HL-60/S4 treated with phorbol 12-myristate 13-acetate at 8.2 ng/mL for 4 days and 3 days (cell line): ENCODE data around the gene ZNF107.
"Not testable (repeated sequence)": the region's sequence is repeated elsewhere in the genome, so short reads cannot be mapped to it uniquely, and the experiment has no call there.

ENCODE experiments used
- in situ Hi-C: fragments of 300-500 bp; cut with MboI; formaldehyde crosslinking; loops from 2 replicates; pipeline ENCODE4 v1.15.0; 2022; ENCODE audit warnings: low sequenced_read_pairs

The ZNF107 gene

DNA sequence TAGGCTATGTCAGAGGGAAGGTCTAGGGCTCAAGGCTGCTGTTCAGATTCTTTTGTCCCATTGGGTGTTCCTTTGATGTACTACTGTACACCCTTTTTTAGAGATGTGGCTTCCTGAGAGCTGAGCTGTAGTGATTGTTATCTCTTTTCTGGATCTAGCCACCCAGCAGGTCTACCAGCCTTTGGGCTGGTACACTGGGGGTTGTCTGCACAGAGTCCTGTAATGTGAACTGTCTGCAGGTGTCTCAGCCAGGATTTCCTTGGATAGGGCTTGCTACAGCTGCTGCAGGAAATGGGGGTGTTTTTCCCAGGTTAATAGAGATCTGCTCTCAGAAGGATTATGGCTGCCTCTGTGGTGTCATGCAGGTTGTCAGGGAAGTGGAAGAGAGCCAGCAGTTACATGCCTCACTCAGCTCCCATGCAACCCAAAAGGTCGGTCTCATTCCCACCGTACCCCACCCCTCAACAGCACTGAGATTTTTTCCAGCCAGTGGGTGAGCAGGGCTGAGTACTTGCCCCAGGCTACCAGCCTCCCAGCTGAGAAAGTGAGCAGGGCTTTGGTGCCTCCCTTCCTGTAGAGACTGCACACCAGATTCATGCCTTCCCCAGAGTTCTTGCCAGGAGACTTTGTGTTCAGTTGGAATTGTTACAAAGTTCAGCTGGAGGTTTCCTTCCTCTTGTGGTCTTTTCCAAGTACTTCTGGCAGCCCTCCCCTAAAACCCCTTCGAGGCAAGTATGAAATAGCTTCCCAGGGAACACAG is 63.3 kb downstream of the ZNF107 start:
- in situ Hi-C loops: no loop called here

- in situ Hi-C loops: no loop called here
Measured at GRCh38 chr7:64733550-64734240, 67.8 kb downstream of the ZNF107 start.

DNA sequence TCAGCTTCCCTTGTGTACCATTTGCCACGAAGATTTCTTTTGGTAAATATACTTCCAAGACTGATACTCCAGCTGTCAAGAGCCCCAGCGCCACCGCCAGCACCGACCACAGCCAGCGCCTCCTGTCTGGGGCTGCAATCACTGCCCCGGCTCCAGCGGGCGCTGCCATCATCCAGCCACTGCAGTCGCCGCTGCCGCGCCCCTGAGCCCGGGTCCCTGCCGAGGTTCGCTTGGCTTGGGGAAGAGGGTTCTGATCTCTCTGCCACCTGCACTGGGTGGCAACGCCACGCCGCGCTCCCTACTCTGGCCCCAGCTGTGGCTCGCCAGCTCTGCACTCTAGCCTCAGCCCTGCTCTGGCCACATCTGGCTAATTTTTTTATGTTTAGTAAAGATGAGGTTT is 70.6 kb downstream of the ZNF107 start:
- in situ Hi-C loops: no loop called here

- in situ Hi-C loops: not testable (repeated sequence)
Measured at GRCh38 chr7:64738403-64738802, 72.5 kb downstream of the ZNF107 start.

DNA sequence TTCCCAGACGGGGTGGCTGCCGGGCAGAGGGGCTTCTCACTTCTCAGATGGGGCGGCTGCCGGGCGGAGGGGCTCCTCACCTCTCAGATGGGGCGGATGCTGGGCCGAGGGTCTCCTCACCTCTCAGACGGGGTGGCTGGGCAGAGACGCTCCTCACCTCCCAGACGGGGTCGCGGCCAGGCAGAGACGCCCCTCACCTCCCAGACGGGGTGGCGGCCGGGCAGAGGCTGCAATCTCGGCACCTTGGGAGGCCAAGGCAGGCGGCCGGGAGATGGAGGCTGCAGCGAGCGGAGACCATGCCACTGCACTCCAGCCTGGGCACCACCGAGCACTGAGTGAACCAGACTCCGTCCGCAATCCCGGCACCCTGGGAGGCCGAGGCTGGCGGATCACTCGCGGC is 73.0 kb downstream of the ZNF107 start:
- in situ Hi-C loops: not testable (repeated sequence)

GRCh38 chr7:64744680-64745079 is 78.7 kb downstream of the ZNF107 start:
- in situ Hi-C loops: no loop called here

- in situ Hi-C loops: no loop called here
Measured at GRCh38 chr7:64747802-64748201, 81.9 kb downstream of the ZNF107 start.

GRCh38 chr7:64753032-64753431 is 87.1 kb downstream of the ZNF107 start:
- in situ Hi-C loops: no loop called here

GRCh38 chr7:64755865-64756264 is 89.9 kb downstream of the ZNF107 start:
- in situ Hi-C loops: no loop called here

- in situ Hi-C loops: no loop called here
Measured at GRCh38 chr7:64758151-64758550, 92.2 kb downstream of the ZNF107 start.
